Karpas-422 (cell line): ENCODE data around the gene POU2F3. TPM values are rescaled to one million over a fixed set of nuclear protein-coding genes. Genes with fewer than 3 reads are reported as not detected.

ENCODE experiments used
- DNase-seq: peaks from one replicate; pipeline ENCODE4 v3.0.0-alpha.2; 2015
- H2AFZ ChIP-seq: fragments of 200-600 bp; sonication (generic); 2 replicates; pipeline ENCODE4 v1.6.1; 2014; ENCODE audit warnings: antibody characterized with exemption, low read length, mixed read lengths
- H3K27ac ChIP-seq: fragments of 200-600 bp; sonication (generic); 2 replicates; pipeline ENCODE4 v1.5.1; 2014; ENCODE audit warnings: mild to moderate bottlenecking, low read length, moderate library complexity
- H3K27me3 ChIP-seq: fragments of 200-600 bp; sonication (generic); 2 replicates; pipeline ENCODE4 v1.6.1; 2014; ENCODE audit warnings: low read length, mixed read lengths
- H3K36me3 ChIP-seq: fragments of 200-600 bp; sonication (generic); 2 replicates; pipeline ENCODE4 v1.6.1; 2014; ENCODE audit warnings: low read length, mixed read lengths; ENCODE audit not compliant: insufficient read depth
- H3K4me1 ChIP-seq: fragments of 200-600 bp; sonication (generic); 2 replicates; pipeline ENCODE4 v1.6.1; 2014; ENCODE audit warnings: mild to moderate bottlenecking, low read length, mixed read lengths
- H3K4me2 ChIP-seq: fragments of 200-600 bp; sonication (generic); 2 replicates; pipeline ENCODE4 v1.6.1; 2014; ENCODE audit warnings: low read length, low read depth, mild to moderate bottlenecking; ENCODE audit not compliant: poor library complexity, severe bottlenecking
- H3K4me3 ChIP-seq: fragments of 200-600 bp; sonication (generic); 2 replicates; pipeline ENCODE4 v1.5.1; 2014; ENCODE audit warnings: mild to moderate bottlenecking, antibody characterized with exemption, low read length, mixed read lengths
- H3K79me2 ChIP-seq: fragments of 200-600 bp; sonication (generic); 2 replicates; pipeline ENCODE4 v1.6.1; 2014; ENCODE audit warnings: mild to moderate bottlenecking, low read length, mixed read lengths
- H3K9ac ChIP-seq: fragments of 200-600 bp; sonication (generic); 2 replicates; pipeline ENCODE4 v1.6.0; 2014; ENCODE audit warnings: low read length
- H3K9me2 ChIP-seq: fragments of 200-600 bp; sonication (generic), shearing (Covaris generic); replicated peaks from 2 replicates; pipeline ENCODE4 v1.6.0; 2014; ENCODE audit warnings: mild to moderate bottlenecking, low read length, moderate library complexity; ENCODE audit not compliant: insufficient read depth
- H3K9me3 ChIP-seq: fragments of 300-700, 200-600 bp; sonication (generic); 2 replicates; pipeline ENCODE4 v1.6.1; 2014; ENCODE audit warnings: low read length, mixed read lengths
- H4K20me1 ChIP-seq: fragments of 200-600 bp; sonication (generic); 2 replicates; pipeline ENCODE4 v1.6.1; 2014; ENCODE audit warnings: mild to moderate bottlenecking, antibody characterized with exemption, low read length, low read depth; ENCODE audit not compliant: insufficient read depth
- total RNA-seq: library from RNA; depleted of rRNA; stranded (reverse); fragments of >200 nt; shearing (Covaris generic); gene quantifications from 2 replicates; pipeline ENCODE4 v1.2.3, GENCODE V29; 2014; ENCODE audit warnings: low replicate concordance

POU2F3 gene
- total RNA-seq, 1 experiment from 2014 or later, result not detected

DNA sequence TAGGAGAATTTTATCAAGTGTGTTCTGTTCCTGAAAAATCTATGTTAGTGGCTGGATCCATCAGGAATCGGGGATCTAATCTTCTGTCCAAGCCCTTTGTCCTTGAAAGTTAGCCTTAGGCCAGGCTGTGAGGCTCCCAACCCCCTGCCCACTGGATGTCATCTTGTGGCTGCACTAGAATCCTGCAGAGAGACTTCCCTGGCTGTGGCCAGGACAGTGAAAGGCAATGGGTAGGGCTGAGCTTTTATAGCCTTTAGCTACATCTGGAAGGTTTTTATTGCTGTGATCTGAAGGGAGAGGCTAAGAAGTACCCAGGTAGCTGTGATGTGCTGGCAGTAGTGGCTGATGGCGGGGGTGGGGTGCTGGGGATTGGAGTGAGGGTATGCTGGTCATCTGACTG is 27.0 kb upstream of the POU2F3 start:
- Histone ChIP-seq H4K20me1 (no peaks in the 10 kb centered on the region), H3K4me1 (peaks cover 8% of the 10 kb centered on the region), H2AFZ (no peak overlapping the region), H3K36me3 (no peaks in the 10 kb centered on the region), H3K4me3 (no peak overlapping the region), H3K79me2 (no peaks in the 10 kb centered on the region), H3K4me2 (no peak overlapping the region), H3K27ac (no peak overlapping the region), H3K27me3 (no peaks in the 10 kb centered on the region), H3K9me3 (no peaks in the 10 kb centered on the region), H3K9me2 (no peaks in the 10 kb centered on the region), H3K9ac (no peak overlapping the region)
- no peak for DNase-seq

DNA sequence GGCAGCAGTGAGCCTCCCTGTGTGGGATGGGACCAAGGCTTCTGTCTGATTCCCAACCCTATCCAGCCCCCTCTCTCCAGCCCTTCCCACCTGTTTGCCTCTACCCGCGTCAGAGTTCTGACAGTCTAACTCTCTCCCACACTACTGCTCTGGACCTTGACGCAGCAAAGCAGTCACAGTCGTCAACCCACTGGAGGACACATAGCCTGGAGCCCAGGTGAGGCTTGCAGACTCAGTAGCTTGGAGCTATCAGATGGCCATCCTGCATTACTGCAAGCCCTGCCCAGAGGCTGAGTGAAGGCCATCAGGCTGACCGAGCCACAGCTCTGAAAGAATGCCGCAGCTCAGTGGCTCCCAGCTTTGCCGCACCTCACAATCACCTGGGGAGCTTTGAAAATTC is 25.4 kb upstream of the POU2F3 start:
- H3K27me3 ChIP-seq, result no peaks in the 10 kb centered on the region
- no peak overlapping the region for H3K27ac ChIP-seq
- DNase-seq, result no peak
- no peak overlapping the region for H3K4me3 ChIP-seq
- no peaks in the 10 kb centered on the region for H3K36me3 ChIP-seq
- H2AFZ ChIP-seq, result no peak overlapping the region
- no peaks in the 10 kb centered on the region for H3K9me3 ChIP-seq
- peaks cover 8% of the 10 kb centered on the region for H3K4me1 ChIP-seq
- H3K79me2 ChIP-seq, result no peaks in the 10 kb centered on the region
- H3K9ac ChIP-seq, result no peak overlapping the region
- no peaks in the 10 kb centered on the region for H3K9me2 ChIP-seq
- no peaks in the 10 kb centered on the region for H4K20me1 ChIP-seq
- no peak overlapping the region for H3K4me2 ChIP-seq

DNA sequence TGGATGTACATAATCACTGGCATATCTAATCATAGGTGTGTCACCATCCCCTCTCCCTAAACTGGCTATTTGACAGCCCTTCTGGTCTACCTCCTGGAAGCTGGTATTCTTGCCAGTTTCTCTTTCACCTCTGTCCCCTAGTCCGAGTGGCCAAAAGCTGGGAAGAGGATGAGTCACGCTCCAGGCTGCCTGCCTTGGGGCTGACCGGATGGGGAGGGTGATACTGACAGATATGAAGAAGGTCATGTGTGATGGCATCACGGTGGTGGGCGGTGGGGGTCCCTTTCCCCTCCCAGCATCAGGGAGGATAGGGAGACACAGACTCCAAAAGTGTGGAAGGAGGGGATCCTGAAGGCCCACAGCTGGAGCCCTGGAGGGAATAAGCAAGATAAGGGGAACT is 24.3 kb upstream of the POU2F3 start:
- no peaks in the 10 kb centered on the region for H3K79me2 ChIP-seq

DNA sequence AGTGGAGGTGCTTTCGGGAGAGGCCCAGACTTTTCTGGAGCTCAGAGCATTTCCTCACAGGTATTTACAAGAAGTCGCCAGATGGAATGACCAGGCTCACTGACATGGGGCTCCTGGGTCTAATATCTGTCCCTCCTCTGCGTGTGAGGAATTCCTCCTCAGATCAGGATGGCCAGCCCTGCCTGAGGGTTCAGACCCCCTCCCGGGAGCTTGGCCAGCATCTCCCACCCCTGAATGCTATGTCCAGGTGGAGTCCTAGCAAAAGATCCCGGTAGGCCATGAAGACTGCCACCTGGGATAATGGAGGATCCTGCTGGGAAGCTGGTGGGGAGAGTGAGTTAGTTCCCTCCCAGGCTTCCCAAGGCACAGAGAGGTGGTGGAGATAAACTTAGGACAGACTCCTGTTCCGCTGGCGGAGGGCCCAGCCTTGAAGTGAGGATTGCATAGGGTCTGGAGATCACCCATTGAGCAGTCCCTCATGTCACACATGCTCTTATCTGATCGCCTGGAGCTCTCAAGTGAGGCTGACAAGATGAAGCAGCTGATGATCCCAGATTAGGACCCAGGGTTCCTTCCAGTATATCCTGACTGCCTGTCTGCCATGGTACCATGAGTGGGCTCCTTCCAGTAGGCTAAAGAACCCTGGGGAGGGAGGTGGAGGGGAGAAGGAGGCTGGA is 23.4 kb upstream of the POU2F3 start:
- Histone ChIP-seq H3K27me3 (no peaks in the 10 kb centered on the region), H3K4me1 (peaks cover 3% of the 10 kb centered on the region), H3K9me2 (no peaks in the 10 kb centered on the region), H3K27ac (no peak overlapping the region), H2AFZ (no peak overlapping the region), H3K4me3 (no peak overlapping the region), H3K4me2 (no peak overlapping the region), H3K36me3 (no peaks in the 10 kb centered on the region), H3K79me2 (no peaks in the 10 kb centered on the region), H3K9me3 (no peaks in the 10 kb centered on the region), H4K20me1 (no peaks in the 10 kb centered on the region), H3K9ac (no peak overlapping the region)
- no peak for DNase-seq

More for the DNA sequence above, 24.3 kb upstream of the POU2F3 start:
- no peak for DNase-seq
- H3K4me1 ChIP-seq, result peaks cover 4% of the 10 kb centered on the region
- no peak overlapping the region for H3K9ac ChIP-seq
- no peaks in the 10 kb centered on the region for H4K20me1 ChIP-seq
- no peak overlapping the region for H3K4me3 ChIP-seq
- no peaks in the 10 kb centered on the region for H3K27me3 ChIP-seq
- H3K27ac ChIP-seq, result no peak overlapping the region
- no peaks in the 10 kb centered on the region for H3K9me2 ChIP-seq
- H3K36me3 ChIP-seq, result no peaks in the 10 kb centered on the region
- H3K4me2 ChIP-seq, result no peak overlapping the region
- no peaks in the 10 kb centered on the region for H3K9me3 ChIP-seq
- H2AFZ ChIP-seq, result no peak overlapping the region

DNA sequence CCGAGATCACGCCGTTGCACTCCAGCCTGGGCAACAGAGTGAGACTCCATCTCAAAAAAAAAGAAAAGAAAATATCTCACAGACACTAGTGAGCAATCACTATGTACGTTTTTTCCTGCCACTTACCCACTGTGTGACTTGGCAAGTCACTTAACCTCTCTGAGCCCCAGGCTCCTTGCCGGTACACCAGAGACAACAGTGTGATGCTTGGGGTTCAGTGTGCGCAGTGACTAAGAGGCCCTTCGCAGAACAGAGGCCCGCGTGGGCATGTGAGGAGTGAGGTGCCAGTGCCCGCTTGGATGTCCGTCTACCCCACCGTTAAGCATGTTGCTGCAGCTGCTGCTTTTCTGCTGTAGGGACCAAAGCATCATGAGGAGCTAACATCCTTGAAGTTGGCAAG is 22.4 kb upstream of the POU2F3 start:
- Histone ChIP-seq H4K20me1 (no peaks in the 10 kb centered on the region), H2AFZ (no peak overlapping the region), H3K4me1 (no peaks in the 10 kb centered on the region), H3K9ac (no peak overlapping the region), H3K36me3 (no peaks in the 10 kb centered on the region), H3K27me3 (no peaks in the 10 kb centered on the region), H3K9me2 (no peaks in the 10 kb centered on the region), H3K79me2 (no peaks in the 10 kb centered on the region), H3K4me2 (no peak overlapping the region), H3K27ac (no peak overlapping the region), H3K4me3 (no peak overlapping the region), H3K9me3 (no peaks in the 10 kb centered on the region)
- DNase-seq, result no peak

DNA sequence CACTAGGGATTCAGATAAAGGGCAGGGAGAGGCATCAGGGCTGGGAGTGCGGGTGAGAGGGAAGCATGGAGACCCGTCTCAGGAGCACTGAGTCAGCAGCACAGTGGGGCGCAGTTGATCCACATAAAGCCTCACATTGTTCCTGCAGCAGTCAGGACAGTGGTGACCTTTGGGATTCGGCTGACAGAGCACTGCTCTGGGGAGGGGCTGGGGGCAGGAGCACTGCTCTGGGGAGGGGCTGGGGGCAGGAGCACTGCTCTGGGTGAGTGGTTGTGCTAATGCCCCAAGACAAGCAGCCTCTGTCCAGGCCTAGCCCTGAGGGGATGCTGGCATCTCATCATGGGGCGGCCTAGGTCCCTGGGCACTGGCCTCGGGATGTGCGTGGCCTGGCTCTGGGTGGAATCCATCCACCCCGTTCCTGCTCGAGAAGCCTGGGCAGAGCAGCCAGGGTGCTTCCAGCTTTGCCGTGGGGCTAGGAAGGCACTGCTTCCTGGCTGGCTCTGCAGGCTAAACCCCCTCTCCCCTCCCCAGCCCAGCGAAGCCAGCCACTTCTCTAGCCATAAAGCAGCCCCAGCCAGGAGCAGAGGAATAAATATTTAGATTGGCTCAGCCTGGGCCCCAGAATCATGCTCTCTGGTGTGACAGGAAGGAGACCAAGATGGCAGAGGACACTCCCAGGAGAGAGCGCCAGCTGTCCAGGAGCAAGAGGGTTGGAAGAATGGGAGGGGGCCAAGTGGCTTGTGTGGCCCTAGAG is 21.8 kb upstream of the POU2F3 start:
- no peak for DNase-seq
- no peak overlapping the region for H3K9ac ChIP-seq
- H3K4me1 ChIP-seq, result no peaks in the 10 kb centered on the region
- H3K27ac ChIP-seq, result no peak overlapping the region
- no peaks in the 10 kb centered on the region for H4K20me1 ChIP-seq
- H2AFZ ChIP-seq, result no peak overlapping the region
- no peaks in the 10 kb centered on the region for H3K9me3 ChIP-seq
- H3K4me3 ChIP-seq, result no peak overlapping the region
- H3K4me2 ChIP-seq, result no peak overlapping the region
- no peaks in the 10 kb centered on the region for H3K79me2 ChIP-seq
- no peaks in the 10 kb centered on the region for H3K27me3 ChIP-seq
- H3K36me3 ChIP-seq, result no peaks in the 10 kb centered on the region
- H3K9me2 ChIP-seq, result no peaks in the 10 kb centered on the region

DNA sequence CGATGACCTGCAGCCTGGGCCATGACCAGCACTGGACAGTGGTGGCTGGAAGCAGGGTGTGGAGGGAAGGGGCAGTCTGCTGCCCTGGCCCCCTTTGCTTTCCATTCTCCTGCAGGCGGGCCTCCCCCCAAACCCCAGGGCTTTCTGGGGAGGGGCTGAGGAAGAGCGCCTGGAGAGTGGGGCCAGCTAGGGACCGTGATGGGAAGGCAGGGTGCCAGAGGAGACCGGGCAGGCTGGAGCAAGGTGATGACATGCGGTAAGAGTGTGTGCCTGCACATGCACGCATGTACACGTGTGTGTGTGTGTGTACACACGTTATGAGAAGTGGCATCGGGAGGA is 21.3 kb upstream of the POU2F3 start:
- no peak overlapping the region for H3K27ac ChIP-seq
- H3K4me3 ChIP-seq, result no peak overlapping the region
- H3K27me3 ChIP-seq, result no peaks in the 10 kb centered on the region
- no peak overlapping the region for H3K4me2 ChIP-seq
- H3K9me3 ChIP-seq, result no peaks in the 10 kb centered on the region
- no peaks in the 10 kb centered on the region for H4K20me1 ChIP-seq
- no peak overlapping the region for H2AFZ ChIP-seq
- no peaks in the 10 kb centered on the region for H3K9me2 ChIP-seq
- H3K9ac ChIP-seq, result no peak overlapping the region
- H3K36me3 ChIP-seq, result no peaks in the 10 kb centered on the region
- DNase-seq, result no peak
- H3K79me2 ChIP-seq, result no peaks in the 10 kb centered on the region
- H3K4me1 ChIP-seq, result no peaks in the 10 kb centered on the region

DNA sequence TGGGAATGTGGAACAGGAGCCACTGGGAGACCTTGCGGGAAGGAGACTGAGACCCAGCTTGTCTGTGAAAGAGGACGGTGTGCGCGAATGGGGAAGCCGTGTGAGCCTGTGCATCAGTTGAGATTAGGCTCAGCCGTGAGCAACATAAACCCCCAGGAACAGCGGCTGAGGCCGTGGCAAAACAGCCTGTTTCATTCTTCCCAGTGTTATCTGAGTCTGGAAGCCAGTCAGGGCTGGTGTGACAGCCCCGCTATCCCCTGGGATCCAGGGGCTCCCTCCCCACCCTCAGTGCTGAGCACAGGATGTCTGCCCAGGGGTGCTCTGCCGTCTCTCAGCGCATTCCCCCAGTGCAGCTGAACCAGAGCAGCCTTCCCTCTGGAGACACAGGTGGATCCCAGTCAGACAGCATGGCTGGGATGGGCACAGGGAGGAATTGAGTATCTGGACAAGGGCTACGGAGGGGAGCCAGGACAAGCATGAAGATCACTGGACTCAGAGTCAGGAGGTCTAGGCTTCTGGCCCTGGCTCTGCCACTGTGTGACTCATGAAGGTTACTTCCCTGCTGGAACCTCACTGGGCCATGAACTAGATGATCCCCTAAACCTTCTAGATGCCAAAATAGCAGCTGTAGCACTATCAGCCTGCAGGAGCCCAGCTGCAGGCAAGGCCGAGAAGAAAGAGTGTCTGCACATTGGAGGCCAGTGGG is 20.6 kb upstream of the POU2F3 start:
- Histone ChIP-seq H3K9me3 (no peaks in the 10 kb centered on the region), H3K27ac (no peak overlapping the region), H3K27me3 (no peaks in the 10 kb centered on the region), H2AFZ (no peak overlapping the region), H3K9me2 (no peaks in the 10 kb centered on the region), H3K4me2 (no peak overlapping the region), H3K9ac (no peak overlapping the region), H3K4me1 (no peaks in the 10 kb centered on the region), H3K4me3 (no peak overlapping the region), H4K20me1 (no peaks in the 10 kb centered on the region), H3K36me3 (no peaks in the 10 kb centered on the region), H3K79me2 (no peaks in the 10 kb centered on the region)
- DNase-seq, result no peak
